GM19395 (cell line): ENCODE results near the gene CDHR1.
A peak's percentile ranks its signal among the peaks of the same experiment; 100 is the strongest.
"Not testable (repeated sequence)": the region's sequence is repeated elsewhere in the genome, so short reads cannot be mapped to it uniquely, and the experiment has no call there.

Source experiments
- ATAC-seq: cut with Tn5 transposase; IDR thresholded peaks from one replicate; pipeline ENCODE4 v1.9.1; 2021; ENCODE audit warnings: mild to moderate bottlenecking, moderate library complexity; ENCODE audit not compliant: unreplicated experiment

CDHR1 gene

DNA sequence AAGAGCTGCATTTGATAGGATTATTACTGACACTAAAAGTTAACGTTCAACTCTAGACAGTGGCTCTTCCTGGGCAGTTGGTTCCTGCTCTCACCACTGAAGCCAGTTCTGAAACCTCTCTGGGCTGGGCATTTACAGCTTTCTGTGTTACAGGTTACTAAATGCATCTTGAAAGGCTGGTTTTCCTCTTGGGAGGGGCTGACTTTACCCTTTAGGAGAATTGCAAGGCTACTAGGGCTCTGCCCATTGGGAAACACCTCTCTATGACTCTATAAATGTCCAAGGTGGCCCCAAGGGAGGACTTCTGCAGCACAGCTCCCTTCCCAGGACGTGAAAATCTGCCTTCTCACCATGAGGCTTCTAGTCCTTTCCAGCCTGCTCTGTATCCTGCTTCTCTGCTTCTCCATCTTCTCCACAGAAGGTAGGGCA lies 20.8 kb upstream of the CDHR1 start, which contains the start of gene GPR15LG:
Gene GPR15LG, plus strand, starts transcription at position 301 of the 429 bp plus-strand sequence. Its CDS starts 51 bp downstream, at position 352.
- peak; percentile 37 for ATAC-seq

GRCh38 chr10:84175436-84175835 lies 18.9 kb upstream of the CDHR1 start:
- ATAC-seq: no peak

GRCh38 chr10:84176351-84176750 lies 18.0 kb upstream of the CDHR1 start:
- no peak for ATAC-seq

- no peak for ATAC-seq
Measured at GRCh38 chr10:84176836-84177474, 17.4 kb upstream of the CDHR1 start.

DNA sequence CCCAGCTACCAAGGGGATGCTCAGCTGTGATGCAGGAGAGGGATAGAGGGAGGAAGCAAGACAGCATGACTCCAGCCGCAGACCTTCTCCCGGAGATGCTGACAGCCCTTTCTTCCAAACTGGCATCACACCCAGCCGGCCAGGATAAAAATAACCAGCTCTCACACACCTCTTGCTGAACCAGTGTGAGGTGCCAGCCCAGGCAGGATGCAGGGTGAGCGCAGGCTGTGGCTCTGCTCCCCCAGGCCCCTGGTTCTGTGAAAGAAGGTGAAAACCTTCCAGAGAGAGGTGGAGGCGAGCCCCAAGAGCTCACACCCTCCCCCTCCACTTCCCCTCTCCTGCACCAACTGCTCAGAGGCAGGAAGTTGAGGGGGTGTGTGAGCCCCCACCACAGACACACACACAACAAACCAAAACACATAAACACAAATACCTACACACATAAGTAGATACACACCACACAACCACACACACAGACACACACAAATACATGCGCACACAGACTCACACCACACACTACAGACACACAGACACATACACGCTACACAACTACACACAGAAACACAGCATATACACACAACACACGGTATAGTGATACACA lies 16.7 kb upstream of the CDHR1 start:
- ATAC-seq: peak; percentile 45

DNA sequence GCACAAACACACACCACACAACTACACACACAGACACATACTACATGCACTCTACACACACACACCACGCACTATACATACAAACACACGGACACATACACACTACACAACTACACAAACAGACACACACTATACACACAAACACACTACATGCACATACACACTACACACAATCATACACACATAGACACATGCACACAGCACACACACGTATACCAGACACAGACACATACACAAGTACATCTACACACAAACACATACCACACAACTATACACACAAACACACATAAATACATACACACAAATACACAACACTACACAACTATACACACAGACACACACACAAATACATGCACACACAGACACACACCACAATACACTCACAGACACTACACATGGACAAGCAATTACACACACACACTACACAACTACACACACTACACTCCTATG lies 16.2 kb upstream of the CDHR1 start:
- ATAC-seq: no peak

DNA sequence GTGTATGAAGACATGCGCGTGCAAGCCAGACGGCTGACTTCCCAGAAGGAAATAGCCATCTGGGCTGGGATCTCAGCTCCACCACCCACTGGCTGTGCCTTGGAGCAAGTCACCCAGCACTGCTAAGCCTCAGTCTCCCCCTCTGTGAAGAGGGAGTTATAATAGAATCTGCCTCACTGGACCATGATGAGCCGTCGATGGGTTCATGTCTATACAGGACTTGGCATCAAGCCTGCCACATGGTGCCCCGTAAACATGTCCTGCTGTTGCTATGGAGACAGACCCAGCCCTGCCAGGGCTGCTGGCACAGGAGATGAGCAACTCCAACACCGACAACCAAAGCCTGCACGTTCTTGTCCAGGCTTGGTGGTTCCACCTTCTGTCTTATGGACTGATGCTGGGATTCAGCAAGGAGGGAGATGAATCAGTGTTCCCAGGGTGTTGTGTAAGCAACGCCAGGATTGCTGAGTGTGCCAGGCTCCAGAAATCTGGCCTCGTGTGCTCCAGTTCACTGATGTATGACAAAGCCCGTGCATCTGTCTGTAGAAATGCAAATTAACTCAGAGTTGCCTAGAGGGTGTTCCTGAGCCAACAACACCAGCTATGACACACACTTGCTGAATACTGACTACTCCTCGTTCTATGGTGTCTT lies 15.2 kb upstream of the CDHR1 start:
- ATAC-seq: peak; percentile 92

DNA sequence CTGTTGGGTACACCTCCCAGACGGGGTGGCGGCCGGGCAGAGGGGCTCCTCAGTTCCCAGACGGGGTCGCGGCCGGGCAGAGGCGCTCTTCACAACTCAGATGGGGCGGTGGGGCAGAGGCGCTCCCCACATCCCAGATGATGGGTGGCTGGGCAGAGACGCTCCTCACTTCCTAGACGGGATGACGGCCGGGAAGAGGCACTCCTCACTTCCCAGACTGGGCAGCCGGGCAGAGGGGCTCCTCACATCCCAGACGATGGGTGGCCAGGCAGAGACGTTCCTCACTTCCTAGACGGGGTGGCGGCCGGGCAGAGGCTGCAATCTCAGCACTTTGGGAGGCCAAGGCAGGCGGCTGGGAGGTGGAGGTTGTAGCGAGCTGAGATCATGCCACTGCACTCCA lies 14.0 kb upstream of the CDHR1 start:
- ATAC-seq: not testable (repeated sequence)

GRCh38 chr10:84181631-84182030 lies 12.7 kb upstream of the CDHR1 start:
- no peak for ATAC-seq

- no peak for ATAC-seq
Measured at GRCh38 chr10:84184517-84184916, 9.8 kb upstream of the CDHR1 start.

- ATAC-seq: no peak
Measured at GRCh38 chr10:84185526-84186175, 8.7 kb upstream of the CDHR1 start.

GRCh38 chr10:84188815-84189214 lies 5.5 kb upstream of the CDHR1 start:
- ATAC-seq: no peak

GRCh38 chr10:84190621-84191020 lies 3.7 kb upstream of the CDHR1 start:
- ATAC-seq: no peak

- no peak for ATAC-seq
Measured at GRCh38 chr10:84191106-84191505, 3.2 kb upstream of the CDHR1 start.

DNA sequence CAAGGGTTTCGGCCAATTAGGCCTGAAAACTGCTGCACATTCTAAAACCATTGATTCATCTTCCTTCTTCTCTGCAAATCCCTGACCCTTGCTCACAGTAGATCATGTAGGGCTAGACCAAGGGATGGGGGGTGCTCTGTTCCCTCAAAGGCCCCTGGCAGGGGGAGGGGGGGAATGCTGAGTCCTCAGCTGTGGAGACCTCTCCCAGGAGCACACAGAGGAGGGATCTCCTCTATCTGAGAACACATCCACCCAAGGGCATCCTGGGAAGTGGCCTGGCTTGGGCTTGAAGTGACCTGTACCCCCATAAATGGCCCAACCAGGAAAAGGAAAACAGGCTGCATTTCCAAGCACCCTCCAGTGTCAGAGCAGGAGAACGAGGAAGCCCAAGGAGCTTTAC lies 1.0 kb upstream of the CDHR1 start:
- ATAC-seq: no peak

GRCh38 chr10:84193846-84194423 lies 402 bp upstream of the CDHR1 start:
- ATAC-seq: peak; percentile 29

DNA sequence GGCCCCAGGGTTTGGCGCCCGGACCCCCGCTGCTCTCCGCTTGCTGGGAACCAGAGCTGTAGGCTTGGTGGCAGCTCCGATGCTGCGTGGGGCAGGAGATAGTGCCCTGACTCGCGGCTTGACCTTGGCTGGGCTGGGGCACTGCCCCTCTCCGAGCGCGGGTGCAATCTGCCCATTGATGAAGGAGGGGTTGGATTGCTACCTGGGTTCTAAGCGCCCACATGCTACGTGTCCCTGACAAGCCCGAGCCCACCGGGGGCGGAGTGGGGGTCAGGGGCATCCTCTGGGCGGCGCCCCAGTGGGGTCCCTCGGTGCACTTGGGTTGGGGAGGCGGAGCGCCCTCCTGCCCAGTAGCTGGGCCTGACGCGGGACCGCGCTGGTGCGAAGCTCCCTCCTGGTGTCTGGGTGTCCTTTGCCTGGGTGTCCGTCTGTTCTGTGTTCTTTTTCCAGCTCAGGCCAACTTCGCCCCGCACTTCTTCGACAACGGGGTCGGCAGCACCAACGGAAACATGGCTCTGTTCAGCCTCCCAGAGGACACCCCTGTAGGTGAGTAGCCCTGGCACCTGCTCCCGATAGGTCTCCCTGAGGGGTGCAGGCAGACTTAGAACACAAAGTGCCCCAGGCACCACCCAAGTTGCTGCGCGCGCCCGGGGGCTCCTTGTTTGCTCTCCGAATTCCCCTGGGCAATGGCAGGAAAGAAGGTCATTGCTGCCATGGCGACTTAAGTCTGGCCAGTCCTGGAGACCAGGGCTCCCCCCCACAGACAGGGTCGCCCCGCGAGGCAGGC lies 900 bp downstream of the CDHR1 start:
- ATAC-seq: peak; percentile 10

GRCh38 chr10:84196083-84196482 lies 1.7 kb downstream of the CDHR1 start:
- no peak for ATAC-seq

- ATAC-seq: no peak
Measured at GRCh38 chr10:84196941-84197340, 2.6 kb downstream of the CDHR1 start.

GRCh38 chr10:84197643-84198042 lies 3.3 kb downstream of the CDHR1 start:
- no peak for ATAC-seq
